HepG2 (cell line): ENCODE measurements around the gene ENO3. TPM values are rescaled to one million over a fixed set of nuclear protein-coding genes. Genes with fewer than 3 reads are reported as not detected.

Source experiments
- BCLAF1 ChIP-seq: fragments of 450-650 bp; IDR thresholded peaks from 2 replicates; pipeline ENCODE4 v1.6.1; 2017; ENCODE audit warnings: mild to moderate bottlenecking
- BHLHE40 ChIP-seq: IDR thresholded peaks from 2 replicates; pipeline ENCODE4 v1.6.1; 2011; ENCODE audit warnings: low read length, improper control_type of control experiment
- FOXO4 ChIP-seq: sonication (generic); formaldehyde crosslinking; conservative IDR thresholded peaks from 2 replicates; pipeline ENCODE4 v1.8.1; 2023; ENCODE audit warnings: missing genetic modification reagents
- LBX2 ChIP-seq: sonication (generic); formaldehyde crosslinking; IDR thresholded peaks from 2 replicates; pipeline ENCODE4 v1.5.0; 2020; ENCODE audit warnings: missing genetic modification reagents, mild to moderate bottlenecking, borderline replicate concordance
- MAFG ChIP-seq: sonication (generic); formaldehyde crosslinking; IDR thresholded peaks from 2 replicates; pipeline ENCODE4 v1.5.1; 2020; ENCODE audit warnings: mild to moderate bottlenecking, missing genetic modification reagents
- MAX ChIP-seq: IDR thresholded peaks from 2 replicates; pipeline ENCODE4 v1.6.1; 2012; ENCODE audit warnings: inconsistent platforms
- MED8 ChIP-seq: sonication (generic); formaldehyde crosslinking; IDR thresholded peaks from 2 replicates; pipeline ENCODE4 v1.8.1; 2023; ENCODE audit warnings: mild to moderate bottlenecking, missing genetic modification reagents; ENCODE audit not compliant: insufficient replicate concordance
- MTA1 ChIP-seq: sonication (generic); formaldehyde crosslinking; IDR thresholded peaks from 2 replicates; pipeline ENCODE4 v1.4.0; 2020; ENCODE audit warnings: missing genetic modification reagents, mild to moderate bottlenecking, borderline replicate concordance
- MYNN ChIP-seq: sonication (generic); formaldehyde crosslinking; IDR thresholded peaks from 2 replicates; pipeline ENCODE4 v1.4.0; 2020; ENCODE audit warnings: mild to moderate bottlenecking, low read depth, missing genetic modification reagents
- PBX3 ChIP-seq: sonication (generic); formaldehyde crosslinking; IDR thresholded peaks from 2 replicates; pipeline ENCODE4 v1.8.1; 2023; ENCODE audit warnings: missing genetic modification reagents, inconsistent platforms, borderline replicate concordance
- POLR2AphosphoS2 ChIP-seq: IDR thresholded peaks from 2 replicates; pipeline ENCODE4 v1.6.1; 2011; ENCODE audit warnings: low read depth, low read length, improper control_type of control experiment
- RARG ChIP-seq: sonication (generic); formaldehyde crosslinking; IDR thresholded peaks from 2 replicates; pipeline ENCODE4 v1.4.0; 2020; ENCODE audit warnings: low read depth, mild to moderate bottlenecking, missing genetic modification reagents
- RXRB ChIP-seq: IDR thresholded peaks from 2 replicates; pipeline ENCODE4 v1.6.1; 2016; ENCODE audit warnings: borderline replicate concordance, missing genetic modification reagents, missing compliant biosample characterization
- SAFB2 ChIP-seq: sonication (generic); formaldehyde crosslinking; IDR thresholded peaks from 2 replicates; pipeline ENCODE4 v1.5.1; 2020; ENCODE audit warnings: missing genetic modification reagents, low read depth, mild to moderate bottlenecking, borderline replicate concordance
- SAP130 ChIP-seq: IDR thresholded peaks from 2 replicates; pipeline ENCODE4 v1.6.1; 2016; ENCODE audit warnings: low read depth
- SIX4 ChIP-seq: sonication (generic); formaldehyde crosslinking; IDR thresholded peaks from 2 replicates; pipeline ENCODE4 v1.4.0; 2020; ENCODE audit warnings: missing genetic modification reagents
- SUZ12 ChIP-seq: fragments of 150-350 bp; IDR thresholded peaks from 2 replicates; pipeline ENCODE4 v1.6.1; 2014; ENCODE audit warnings: low read depth, low read length
- TBX2 ChIP-seq: sonication (generic); formaldehyde crosslinking; IDR thresholded peaks from 2 replicates; pipeline ENCODE4 v1.5.0; 2020; ENCODE audit warnings: missing genetic modification reagents, mild to moderate bottlenecking, borderline replicate concordance
- ZBTB3 ChIP-seq: sonication (generic); formaldehyde crosslinking; IDR thresholded peaks from 2 replicates; pipeline ENCODE4 v1.4.0; 2020; ENCODE audit warnings: low read depth, mild to moderate bottlenecking, moderate library complexity, missing genetic modification reagents, borderline replicate concordance
- ZBTB7A ChIP-seq: sonication (generic); formaldehyde crosslinking; IDR thresholded peaks from 2 replicates; pipeline ENCODE4 v1.8.0; 2022; ENCODE audit warnings: mild to moderate bottlenecking, missing genetic modification reagents
- ZFY ChIP-seq: sonication (generic); formaldehyde crosslinking; IDR thresholded peaks from 2 replicates; pipeline ENCODE4 v1.4.0; 2020; ENCODE audit warnings: missing genetic modification reagents
- ZNF12 ChIP-seq: sonication (generic); formaldehyde crosslinking; IDR thresholded peaks from 2 replicates; pipeline ENCODE4 v1.5.0; 2020; ENCODE audit warnings: missing genetic modification reagents
- ZNF790 ChIP-seq: sonication (generic); formaldehyde crosslinking; IDR thresholded peaks from 2 replicates; pipeline ENCODE4 v1.8.0; 2022; ENCODE audit warnings: missing genetic modification reagents, mild to moderate bottlenecking, borderline replicate concordance
- polyA plus RNA-seq, 8 experiments: library from polyadenylated mRNA; depleted of rRNA in 3 of 8; stranded (reverse) in 7 of 8; unstranded in 1 of 8; fragments of >200 nt; fragmentation: Illumina TruSeq in 4 of 8; extraction: Trizol in 4 of 8; gene quantifications; 2 replicates each; pipeline versions ENCODE4 v1.2.1 to v1.2.3, GENCODE V29; 2011 to 2016; ENCODE audit warnings: low read depth in 4 of 8, missing spikeins in 1 of 8, mixed read lengths in 1 of 8; ENCODE audit not compliant: insufficient read depth in 1 of 8
- total RNA-seq, 5 experiments: library from RNA; depleted of rRNA; stranded (reverse); fragments of >200 nt; fragmentation: Illumina TruSeq; extraction: Trizol; gene quantifications; 2 replicates each; pipeline ENCODE4 v1.2.3, GENCODE V29; 2016; ENCODE audit warnings: low read depth in 1 of 5

ENO3 gene
- total and polyA plus RNA-seq, 2 of the 13 experiments (the other 11 are each of a cell fraction or from before 2014, with no cell fraction given), result 59.8 to 69.8 TPM

DNA sequence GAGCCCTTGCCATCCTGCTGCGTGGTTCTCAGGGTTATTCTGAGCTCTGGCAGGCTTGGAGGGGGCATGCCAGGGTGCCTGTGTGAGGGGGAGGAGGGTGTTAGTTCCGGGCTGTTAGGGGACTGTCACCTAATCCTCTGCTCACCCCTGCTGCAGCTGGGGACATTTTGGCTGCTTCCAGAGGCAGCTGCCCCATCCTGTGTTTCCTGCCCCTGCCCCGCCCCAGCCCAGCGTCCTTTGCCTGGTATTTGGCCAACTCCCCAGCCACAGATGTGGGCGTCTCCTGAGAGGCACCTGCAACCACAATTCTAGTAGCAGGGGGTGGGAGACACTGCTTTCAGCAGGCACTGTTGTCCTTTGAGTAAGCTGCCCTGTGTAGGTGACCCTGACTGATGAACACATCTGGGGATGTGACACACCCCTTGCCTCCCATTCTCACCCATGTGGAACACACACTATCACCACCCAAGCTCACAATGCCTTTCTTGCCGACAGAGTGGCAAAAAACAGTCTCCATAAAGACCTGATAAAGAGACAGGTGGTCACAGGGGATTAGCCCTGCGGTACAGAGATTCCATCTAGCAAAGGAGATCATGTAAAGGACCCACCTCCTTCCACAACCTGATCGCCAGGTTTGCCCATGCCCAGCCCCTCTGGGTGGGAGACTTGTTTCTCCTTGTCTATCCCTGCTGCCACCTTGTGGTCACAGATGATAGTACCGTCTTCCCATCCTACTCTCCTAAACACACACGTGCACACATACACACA, 47.7 kb upstream of the ENO3 start, which contains the start of gene CHRNE (continued):
- TF ChIP-seq BCLAF1 (no peak), ZNF790 (CRISPR knock-in tag) (no peak), MYNN (CRISPR knock-in tag) (no peak), BHLHE40 (peak; percentile 81), RXRB (CRISPR knock-in tag) (no peak), SAP130 (CRISPR knock-in tag) (0 out of 2 replicates have a peak, but pooled peaks have one; percentile 44), ZBTB3 (no peak), MTA1 (no peak), ZNF12 (CRISPR knock-in tag) (no peak), LBX2 (CRISPR knock-in tag) (no peak), TBX2 (CRISPR knock-in tag) (0 out of 2 replicates have a peak, but pooled peaks have one; percentile 17), MAFG (CRISPR knock-in tag) (no peak), SIX4 (CRISPR knock-in tag) (no peak), ZFY (CRISPR knock-in tag) (no peak), MAX (peak; percentile 18; the same call in 1 of the 2 replicates), PBX3 (CRISPR knock-in tag) (no peak), FOXO4 (CRISPR knock-in tag) (no peak), SAFB2 (CRISPR knock-in tag) (no peak), RARG (no peak), MED8 (CRISPR knock-in tag) (no peak), ZBTB7A (CRISPR knock-in tag) (0 out of 2 replicates have a peak, but pooled peaks have one; percentile 38), SUZ12 (no peak), POLR2AphosphoS2 (no peak)
